Activated CD4-positive, alpha-beta T cell treated with anti-CD3 and anti-CD28 coated beads, Interleukin-2, amount 50 U/mL, for 4 hours (primary cell): ENCODE measurements around the gene ANXA1.

ENCODE experiments used
- DNase-seq, 2 experiments: peaks; one replicate each; pipeline ENCODE4 v3.0.0-alpha.2; 2020

The ANXA1 gene

DNA sequence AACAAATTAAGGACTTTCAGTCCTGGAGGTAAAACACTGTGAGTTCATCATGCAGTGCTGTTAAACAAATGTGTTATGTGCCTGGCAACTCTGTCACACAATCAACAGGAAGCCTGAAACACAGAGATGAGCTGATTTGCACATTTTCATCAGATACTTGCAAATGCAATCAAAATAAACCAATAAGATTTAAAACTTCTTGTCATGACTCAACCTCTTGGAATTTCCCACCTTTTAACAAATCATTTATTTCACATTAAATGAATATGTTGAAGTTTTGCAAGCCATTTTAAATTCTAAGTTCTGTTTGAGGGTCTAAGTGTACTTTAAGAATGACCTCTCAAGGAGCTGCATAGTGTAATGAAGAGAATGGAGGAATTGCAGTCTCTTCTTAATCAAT lies 64.4 kb downstream of the ANXA1 start:
- DNase-seq: no peak
